GM19397 (cell line): Measurements from ENCODE around the gene CYTH3.

ENCODE experiments used
- ATAC-seq: cut with Tn5 transposase; IDR thresholded peaks from one replicate; pipeline ENCODE4 v1.9.1; 2021; ENCODE audit warnings: mild to moderate bottlenecking, moderate library complexity; ENCODE audit not compliant: unreplicated experiment

Gene CYTH3

DNA sequence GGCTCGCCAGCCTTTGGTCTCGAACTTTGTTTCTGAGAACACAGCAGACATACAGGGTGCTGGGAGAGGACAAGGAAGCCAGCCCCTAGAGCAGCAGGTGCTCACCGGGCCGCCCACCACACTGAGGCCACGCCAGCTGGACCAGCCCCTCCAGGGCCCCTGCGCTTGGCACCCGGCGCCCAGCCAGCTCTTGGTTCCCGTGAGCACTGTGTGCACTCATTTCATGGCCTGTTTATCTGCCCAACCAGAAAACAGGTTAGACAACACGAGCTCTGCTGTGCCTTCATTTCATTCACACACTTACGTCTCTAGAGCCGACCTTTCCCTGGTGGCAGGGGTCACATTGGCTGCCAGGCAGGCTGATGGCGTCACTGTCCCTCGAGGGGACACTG, 104.0 kb downstream of the CYTH3 start:
- ATAC-seq, result no peak

DNA sequence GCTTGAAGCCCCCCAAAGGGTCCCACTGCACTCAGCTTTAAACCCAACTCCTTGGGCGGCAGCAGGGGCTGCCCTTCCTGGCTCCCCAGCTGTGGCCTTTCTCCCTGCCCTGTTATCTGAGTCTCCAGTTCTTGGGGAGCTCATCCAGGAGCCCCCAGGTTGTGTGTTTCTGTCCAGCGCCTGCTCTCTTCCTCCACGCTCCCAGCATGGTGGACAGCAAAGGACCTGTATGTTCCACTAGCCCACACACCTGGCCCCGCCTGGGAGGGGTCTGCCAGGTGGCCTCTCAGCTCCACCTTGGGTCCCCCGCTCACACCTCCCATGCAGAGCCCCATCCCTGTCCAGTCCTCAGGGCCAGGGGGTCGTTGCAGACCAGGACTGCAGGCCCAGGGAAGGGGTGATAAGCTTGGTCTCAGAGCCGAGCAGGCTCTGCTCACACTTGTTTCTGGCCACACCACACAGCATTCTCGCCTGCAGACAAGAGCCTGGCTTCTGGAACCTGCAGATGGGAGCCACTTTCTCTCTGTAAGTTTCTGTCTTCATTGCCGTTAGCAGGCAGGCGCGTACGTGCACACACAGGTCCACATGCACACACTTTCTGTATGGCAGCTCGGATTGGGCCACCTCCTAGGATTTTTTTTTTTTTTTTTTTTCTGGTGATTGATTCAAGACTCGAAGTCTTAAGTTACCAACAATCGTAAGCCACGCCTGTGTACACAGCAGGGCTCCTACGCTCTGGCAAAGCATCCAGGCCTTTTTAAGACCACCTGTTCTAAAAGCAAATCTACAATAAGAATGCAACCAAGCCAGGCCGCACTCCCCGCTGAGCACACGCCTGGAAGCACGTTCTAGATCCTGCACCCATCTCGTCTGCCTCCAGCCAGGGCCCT, 104.6 kb downstream of the CYTH3 start:
- no peak for ATAC-seq

DNA sequence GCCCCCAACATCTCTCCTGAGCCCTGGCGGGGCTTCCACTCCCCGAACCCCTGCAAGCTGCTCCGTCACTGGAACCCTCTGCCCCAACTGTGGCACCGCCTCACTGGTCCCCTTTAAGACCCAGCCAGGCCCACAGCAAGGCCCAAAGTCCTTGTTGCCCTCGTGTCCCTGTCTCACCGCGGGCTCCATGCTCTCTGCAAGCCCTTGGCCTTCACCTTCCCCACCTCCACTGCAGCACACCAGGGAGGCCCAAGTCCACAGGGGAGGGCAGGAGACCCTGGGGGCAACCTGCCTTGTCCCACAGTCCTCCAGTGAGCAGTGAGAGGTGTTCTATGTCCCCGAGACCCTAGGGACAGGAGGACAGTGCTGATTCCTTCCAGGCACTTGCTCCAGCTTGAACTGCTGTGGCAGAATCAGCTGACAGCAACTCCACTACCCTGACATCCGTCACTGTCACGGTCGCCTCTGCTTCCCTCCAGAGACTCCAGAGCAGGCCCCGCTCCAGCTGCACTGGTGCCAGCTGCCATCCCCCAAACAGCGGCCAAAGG, 105.3 kb downstream of the CYTH3 start:
- ATAC-seq, result no peak

DNA sequence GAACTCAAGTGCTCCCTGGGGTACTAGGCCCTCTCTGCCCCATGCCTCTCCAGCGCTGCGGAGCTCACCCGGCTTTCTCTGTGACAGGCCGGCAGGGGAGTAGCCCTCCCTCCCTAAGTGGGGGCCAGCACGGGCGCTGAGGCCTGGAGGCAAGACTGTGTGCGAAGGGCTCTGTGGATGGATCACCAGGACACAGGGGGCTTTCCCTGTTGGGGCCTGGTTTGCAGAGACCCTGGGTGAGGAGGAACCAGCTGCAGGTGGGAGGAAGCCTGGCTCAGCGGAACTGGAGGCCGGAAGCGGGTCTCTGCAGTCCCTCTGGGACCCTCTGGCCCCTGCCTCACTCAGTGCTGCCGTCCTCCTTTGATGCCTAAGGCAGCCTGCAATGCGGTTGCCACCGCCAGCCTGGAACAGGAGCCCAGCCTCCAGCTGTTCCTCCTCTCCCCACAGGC, 106.0 kb downstream of the CYTH3 start:
- no peak for ATAC-seq

DNA sequence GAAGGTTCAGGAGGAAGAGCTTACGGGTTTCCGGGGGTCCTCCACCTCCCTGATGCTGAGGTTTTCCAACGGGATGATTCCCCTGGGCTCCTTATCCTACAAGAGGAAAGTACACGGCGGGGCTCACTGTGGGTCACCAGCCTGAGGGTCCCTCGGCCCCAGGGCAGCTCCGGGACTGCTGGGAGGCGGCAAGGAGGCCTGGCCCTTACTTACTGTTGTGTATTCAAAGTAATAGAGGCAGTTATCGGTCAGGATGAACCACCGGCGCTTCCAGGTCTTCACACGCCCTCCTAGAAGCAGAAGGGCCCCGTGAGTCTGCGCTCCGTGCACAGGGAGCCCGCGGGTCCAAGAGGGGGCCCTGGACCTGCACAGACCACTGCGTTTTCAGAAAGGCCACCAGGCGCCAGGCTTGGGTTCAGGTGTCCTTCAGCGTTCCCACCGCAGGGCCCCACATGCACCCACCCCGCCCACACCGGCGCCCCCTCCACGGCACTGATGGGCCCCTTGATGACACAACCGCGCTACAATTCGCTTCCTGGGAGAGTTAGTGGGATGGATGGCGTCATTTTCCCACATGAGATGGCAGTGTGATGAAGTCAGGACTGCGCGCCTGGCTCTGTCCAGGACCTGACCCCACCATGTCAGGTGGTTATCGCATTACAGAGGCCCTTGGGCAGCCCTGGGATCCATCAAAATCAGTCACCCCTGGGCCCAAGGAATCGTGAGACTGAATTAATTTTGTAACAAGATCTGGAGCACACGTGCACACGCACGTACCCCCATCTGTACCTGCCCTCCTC, 106.7 kb downstream of the CYTH3 start:
- ATAC-seq, result no peak

DNA sequence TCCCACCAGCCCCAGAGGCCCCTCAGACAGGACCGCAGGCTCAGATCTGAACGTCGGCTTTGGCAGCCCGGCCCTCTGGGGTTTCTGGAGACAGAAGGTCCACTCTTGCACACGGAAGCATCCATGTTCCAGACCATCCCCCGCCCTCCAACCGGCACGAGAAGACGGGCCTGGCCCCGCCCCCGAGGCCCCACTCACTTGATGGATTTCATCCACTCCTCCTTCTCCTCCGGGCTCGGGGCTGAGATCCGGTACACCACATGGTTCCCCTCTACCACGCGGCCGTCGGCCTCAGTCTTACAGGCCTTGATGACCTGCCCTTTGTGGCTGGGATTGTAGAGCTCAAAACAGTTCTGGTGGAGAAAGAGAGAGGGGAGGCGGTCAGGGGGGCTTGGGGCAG, 107.3 kb downstream of the CYTH3 start:
- no peak for ATAC-seq

DNA sequence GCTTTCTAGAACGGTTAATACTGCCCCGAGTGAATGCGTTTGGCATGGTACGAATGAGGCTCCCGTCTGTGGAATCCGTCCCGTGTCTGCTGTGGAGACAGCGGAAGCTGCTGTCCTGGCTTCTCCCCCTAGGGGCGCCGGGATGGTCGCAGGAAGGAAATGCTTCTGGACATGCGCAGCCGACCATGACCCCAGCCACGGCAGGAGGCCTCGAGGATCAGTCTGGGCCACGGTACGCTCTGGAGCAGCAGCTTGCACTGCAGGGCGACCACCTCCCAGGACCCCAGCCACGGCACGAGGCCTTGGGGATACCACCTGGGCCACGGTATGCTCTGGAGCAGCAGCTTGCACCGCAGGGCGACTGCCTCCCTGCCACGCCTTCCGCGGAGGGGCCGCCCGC, 107.9 kb downstream of the CYTH3 start:
- no peak for ATAC-seq

DNA sequence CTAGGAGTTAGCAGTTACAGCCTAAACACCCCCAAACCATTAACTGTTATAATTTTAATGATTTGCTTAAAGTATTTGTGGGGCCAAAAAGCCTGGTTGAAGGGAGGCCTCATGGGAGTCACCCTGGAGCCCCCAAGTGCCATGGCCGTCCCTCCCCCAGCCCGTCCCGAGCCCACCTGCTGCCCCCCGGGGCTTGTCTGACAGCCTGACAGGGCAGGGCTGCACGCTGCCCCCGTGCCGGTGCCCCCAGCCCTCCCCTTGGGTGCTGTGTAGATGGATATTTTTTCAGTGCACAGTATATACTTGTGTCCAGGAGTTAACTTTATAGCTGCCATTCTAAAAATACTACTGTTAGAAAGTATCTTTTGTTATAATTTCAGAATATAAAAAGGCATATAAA, 108.4 kb downstream of the CYTH3 start:
- no peak for ATAC-seq

DNA sequence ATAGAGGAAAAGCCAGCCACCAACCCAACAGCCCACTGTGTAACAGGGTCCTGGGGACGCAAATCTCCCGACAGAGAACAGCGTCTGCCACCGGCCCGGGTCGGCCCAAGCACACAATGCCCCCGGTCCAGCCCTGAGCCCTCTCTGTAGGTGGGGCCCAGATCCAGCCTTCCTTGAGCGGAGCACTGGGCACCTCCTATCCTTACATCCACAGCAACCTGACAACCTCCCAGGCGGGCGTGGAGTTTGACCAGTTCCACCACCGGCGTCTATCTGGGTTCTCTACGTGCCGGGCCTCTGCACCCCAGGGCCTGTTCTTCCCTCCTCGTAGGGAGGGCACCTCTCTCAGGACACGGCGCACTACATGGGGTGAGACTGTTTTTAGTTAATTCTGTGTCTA, 109.0 kb downstream of the CYTH3 start:
- ATAC-seq, result no peak

DNA sequence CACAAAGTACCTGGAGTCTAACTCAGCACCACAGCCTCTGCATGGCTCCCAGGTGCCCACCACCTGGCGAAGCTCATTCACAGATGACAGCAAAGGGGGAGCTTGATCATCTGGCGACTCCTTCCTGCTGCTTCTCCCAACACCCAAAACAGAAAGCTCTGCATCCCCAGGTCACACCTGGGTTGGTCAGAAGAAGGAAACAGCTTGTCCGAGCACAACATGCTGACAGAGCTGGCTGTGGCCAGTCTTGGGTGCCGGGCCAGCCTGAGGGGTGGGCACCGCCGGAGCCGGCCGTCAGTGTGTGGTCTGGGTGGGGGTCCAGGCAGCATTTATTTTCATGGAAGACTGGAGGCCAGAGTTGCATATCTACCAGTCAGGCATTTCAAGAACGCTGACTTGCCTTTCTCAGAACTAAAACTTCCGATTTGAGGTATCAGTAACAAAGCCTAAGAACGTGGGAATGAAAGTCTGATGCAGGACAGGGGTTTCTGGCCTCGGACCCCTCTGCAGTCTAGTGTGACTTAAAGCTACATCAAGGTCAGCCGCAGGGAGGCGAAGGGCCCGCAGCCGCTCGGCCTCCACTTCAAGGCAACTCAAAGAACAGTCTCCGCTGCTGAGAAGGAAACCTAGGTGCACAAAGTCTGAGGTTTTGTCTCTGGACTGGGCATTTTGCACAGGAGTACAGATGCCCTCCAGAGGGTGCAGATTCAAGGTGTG, 109.6 kb downstream of the CYTH3 start:
- ATAC-seq, result no peak

DNA sequence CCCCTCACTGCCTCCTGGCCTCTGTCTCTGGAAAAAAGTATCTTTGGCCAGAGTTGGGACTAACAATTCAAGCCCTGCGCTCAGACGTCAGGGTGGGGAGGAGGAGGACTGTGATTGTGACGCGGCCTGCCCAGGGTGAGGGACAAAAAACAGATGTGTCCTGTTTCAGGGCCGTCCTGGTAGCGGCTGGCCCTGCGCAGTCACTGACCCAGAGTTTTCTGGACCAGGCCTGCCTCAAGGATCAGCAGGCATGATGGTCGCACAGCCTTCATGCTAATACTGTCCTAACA, 110.1 kb downstream of the CYTH3 start:
- ATAC-seq, result no peak

DNA sequence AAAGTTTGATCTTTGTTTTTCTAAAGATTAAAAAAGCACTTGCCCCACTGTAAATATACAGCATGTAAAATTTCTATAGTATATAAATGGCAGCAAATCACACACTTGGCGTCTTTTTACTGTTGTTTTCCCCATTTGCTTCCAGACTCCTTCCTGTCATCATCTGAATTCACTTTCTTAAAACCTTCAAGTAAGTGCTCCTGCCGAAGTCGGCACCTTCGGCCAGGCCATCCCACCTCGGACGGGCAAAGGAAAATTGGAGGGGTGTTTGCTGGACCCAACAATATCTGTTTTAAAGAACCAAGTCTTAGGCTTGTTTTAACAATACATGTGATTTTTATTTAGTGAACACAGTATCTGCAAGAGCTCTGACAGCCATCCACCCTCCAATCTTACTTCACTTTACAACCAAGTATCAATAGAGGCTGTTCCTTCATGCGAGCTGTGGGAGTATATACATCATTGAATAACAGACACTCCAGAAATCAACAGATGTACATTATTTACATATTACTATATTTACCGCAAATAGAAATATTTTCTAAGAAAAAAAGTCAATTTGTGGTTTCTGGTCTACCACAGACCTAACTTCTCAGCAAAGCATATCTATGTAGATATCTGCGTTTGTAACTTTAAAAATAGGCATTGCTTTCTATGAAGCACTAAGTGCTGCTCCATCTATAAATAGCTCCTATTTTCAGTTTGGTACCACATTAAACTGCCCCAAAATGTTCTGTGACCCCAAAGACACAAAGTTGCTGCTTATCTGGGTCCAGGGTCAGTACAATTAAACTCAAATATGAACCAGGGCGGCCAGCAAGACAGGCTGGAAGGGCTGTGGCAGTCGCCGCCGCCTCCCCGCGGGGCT, 110.7 kb downstream of the CYTH3 start:
- ATAC-seq, result no peak

DNA sequence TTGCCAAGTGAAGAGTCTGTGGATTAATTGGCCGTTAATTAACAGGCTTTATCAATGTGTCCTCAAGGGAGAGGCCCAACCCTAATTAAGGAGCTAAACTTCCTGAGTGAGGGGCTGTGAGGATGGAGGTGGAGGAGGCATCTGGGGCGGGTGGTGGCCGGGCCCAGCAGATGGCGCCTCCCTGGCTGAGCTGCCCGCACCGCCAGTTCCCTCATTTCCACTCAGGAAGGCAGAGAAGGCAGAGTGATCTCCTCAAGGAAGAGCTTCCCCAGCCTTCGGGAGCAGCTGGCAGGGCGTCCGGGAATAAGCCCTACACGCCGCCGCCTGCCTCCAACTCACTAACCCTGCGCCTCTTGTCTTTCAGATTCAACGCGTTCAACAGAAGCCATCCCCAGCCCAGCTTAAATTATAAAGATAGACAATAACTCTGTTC, 112.2 kb downstream of the CYTH3 start:
- ATAC-seq, result no peak

DNA sequence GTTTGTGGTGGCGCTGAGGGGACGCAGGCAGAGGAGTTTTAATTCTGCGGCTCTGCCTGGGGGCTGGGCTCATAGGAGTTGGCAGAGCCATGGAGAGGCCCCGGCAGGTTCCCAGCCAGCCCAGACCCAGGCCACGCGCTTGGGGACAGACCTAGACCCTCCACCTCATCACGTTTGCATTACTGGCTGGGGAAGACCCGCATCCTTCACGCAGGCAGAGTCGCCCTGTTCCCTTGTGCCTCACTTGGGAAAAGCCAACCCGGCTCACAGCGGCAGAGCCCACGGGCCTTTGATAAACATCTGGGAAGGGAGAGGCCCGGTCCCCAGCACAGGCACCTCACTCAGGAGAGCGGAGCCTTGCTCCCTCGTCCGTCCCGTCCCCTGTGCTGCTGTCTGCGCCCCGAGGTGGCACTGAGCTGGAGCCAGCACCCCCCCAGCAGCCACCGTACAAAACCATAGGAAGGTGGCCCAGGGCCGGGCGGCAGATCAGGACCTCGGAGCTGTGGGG, 112.8 kb downstream of the CYTH3 start:
- no peak for ATAC-seq

DNA sequence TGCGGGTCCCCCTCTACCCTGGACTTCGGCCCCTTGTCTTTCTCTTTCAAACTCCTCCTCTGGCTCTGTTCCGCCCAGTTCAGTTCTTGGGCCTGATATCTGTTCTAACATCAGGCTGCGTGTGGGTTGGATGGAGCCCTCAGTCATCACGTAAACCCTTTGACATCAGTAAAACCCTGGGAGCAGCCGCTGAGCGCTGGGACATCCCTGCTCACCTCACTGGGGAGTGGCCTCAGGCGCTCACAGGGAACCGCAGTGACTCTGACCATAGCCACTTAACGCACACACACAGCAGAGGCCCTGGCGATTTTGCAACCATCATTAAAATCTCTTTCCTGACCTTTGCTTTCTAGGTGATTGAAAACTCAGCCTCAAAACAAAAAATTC, 113.3 kb downstream of the CYTH3 start:
- ATAC-seq, result no peak

DNA sequence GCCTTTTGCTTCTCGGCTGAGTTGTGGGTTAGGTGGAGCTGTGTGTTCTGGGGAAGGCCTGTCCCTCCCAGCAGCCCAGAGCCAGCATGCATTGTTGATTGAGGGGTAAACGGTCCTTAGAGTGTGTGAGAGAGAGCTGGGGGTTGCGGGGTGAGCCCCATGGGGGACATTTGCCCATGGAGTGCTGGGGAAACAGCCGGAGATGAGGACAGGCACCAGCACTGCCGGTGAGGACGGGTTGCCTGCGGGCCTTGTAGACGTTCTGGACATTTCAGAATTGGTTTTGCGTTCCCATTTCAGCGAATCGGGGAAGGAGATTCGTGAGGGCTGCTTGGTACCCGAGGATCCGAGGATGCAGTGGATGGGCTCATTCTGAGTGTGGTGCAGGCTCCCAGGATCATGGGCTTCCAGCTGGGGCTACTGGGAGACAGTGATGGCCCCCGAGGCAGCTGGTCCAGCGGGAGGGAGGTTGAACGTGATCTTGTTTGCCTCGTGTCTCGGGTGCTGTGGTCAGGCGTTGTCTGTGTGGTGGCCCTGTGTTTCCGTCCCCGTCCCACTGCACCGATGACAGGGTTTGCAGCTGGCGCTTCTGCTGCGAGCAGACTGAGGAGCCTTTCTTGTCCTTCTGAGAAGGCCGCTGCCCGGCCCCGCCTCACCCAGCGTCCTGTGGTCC, 113.9 kb downstream of the CYTH3 start:
- no peak for ATAC-seq

DNA sequence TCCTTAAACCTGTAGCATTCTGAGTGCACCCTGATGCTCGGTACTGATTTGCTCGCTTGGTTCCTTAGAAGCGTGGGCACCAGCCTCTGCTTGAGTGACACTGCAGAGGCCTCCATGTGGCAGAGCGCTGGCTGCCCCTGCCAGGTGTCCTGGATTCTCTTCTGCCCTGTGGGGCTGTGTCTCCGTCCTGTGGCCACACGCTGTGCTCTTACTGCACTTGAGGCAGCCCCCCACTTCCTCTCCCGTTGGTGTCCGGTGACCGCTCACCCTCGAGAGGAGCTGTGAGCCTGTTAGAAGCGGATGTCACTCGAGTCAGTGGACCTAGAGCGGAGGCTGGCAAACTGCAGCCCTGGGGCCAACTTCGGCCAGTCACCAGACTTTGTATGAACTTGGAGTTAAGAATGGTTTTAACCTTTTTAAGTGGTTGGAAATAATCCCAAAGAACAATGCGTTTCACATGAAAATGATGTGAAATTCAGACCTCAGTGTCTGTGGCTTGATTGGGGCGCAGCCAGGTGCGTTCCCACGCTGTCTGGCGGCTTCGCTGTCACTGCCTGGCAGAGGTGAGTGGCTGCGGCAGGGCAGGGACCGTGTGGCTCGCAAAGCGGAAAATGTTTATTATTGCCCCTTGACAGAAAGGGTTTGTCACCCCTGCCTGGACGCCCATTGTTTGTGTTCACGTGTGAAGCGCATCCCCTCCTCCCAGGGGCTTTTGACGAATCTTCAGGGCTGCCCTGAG, 114.6 kb downstream of the CYTH3 start:
- no peak for ATAC-seq

DNA sequence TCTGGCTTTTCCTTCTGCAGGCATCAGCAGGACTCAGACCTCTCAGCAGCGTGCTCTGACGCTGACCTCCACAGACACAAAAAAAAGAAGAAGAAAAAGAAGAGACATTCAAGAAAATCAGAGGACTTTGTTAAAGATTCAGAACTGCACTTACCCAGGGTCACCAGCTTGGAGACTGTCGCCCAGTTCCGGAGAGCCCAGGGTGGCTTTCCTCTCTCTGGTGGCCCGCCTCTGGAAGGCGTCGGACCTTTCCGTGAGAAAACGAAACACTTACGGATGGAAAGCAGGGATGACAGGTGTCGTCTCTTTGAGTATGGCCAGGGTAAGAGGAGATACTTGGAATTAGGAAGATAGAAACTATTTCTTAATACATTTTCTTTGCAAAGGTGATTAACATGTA, 115.7 kb downstream of the CYTH3 start:
- no peak for ATAC-seq

DNA sequence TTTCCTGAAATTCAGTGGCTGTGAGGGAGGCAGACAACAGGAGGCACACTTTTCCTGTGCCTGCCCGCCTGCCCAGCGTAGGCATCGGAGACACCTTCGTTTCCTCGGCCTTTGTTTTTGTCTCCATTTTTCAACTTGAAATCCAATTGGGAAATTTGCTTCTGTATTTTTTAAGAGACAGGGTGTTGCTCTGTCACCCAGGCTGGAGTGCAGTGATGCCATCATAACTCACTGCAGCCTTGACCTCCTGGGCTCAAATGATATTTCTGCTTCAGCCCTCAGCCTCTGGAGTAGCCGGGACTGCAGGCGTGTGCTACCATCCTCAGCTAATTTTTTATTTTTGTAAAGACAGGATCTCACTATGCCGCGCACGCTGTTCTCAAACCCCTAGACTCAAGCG, 116.8 kb downstream of the CYTH3 start:
- ATAC-seq, result no peak
